Prostate gland (tissue), 2 donors: Measurements from ENCODE around the gene NRXN3.

Experiments
- CTCF ChIP-seq, 4 experiments: fragments of 200-600 bp in 2 of 4; fragments of 450-650 bp in 2 of 4; sonication (generic) in 2 of 4; IDR thresholded peaks; 1 replicate in 3 of 4; 2 replicates in 1 of 4; pipeline ENCODE4 v1.5.1; 2016 to 2019; ENCODE audit warnings: antibody characterized with exemption in 4 of 4, mild to moderate bottlenecking in 2 of 4, moderate library complexity in 2 of 4
- POLR2A ChIP-seq: fragments of 450-650 bp; IDR thresholded peaks from one replicate; pipeline ENCODE4 v1.6.1; 2016; ENCODE audit warnings: antibody characterized with exemption, mild to moderate bottlenecking

GRCh38 chr14:79890527-79890926, 1720.4 kb downstream of the NRXN3 start:
- no peak for TF ChIP-seq CTCF (IDR thresholded peaks at IDR 0.05)
- no peak for TF ChIP-seq POLR2A
